BE2C (cell line): ENCODE data around the gene SORD.

Source experiments
- DNase-seq: peaks from one replicate; pipeline ENCODE4 v3.0.0-alpha.2; 2020
- H3K27me3 ChIP-seq: fragments of 250-450 bp; sonication (Bioruptor Pico); 2 replicates; pipeline ENCODE4 v1.5.1; 2020; ENCODE audit warnings: mild to moderate bottlenecking
- H3K36me3 ChIP-seq: fragments of 250-450 bp; sonication (Bioruptor Pico); 2 replicates; pipeline ENCODE4 v1.5.1; 2020; ENCODE audit warnings: mild to moderate bottlenecking
- H3K4me1 ChIP-seq: fragments of 250-450 bp; sonication (Bioruptor Pico); 2 replicates; pipeline ENCODE4 v1.5.1; 2020
- H3K4me3 ChIP-seq: 2 replicates; pipeline ENCODE4 v1.5.1; 2011; ENCODE audit warnings: low read depth, low read length
- H3K9me3 ChIP-seq: fragments of 250-450 bp; sonication (Bioruptor Pico); 2 replicates; pipeline ENCODE4 v1.5.1; 2020
- CTCF ChIP-seq: IDR thresholded peaks from 2 replicates; pipeline ENCODE4 v1.5.1; 2012; ENCODE audit warnings: mild to moderate bottlenecking, low read depth, low read length

SORD gene

GRCh38 chr15:45083223-45083622, 60.2 kb downstream of the SORD start:
- TF ChIP-seq CTCF, result no peak
- Histone ChIP-seq H3K27me3 (no peaks in the 10 kb centered on the region), H3K4me3 (no peak overlapping the region), H3K4me1 (peaks cover 18% of the 10 kb centered on the region), H3K36me3 (no peaks in the 10 kb centered on the region), H3K9me3 (no peaks in the 10 kb centered on the region)
- DNase-seq, result no peak

GRCh38 chr15:45084163-45084562, 61.2 kb downstream of the SORD start:
- no peak for DNase-seq
- H3K4me3 ChIP-seq, result no peak overlapping the region
- H3K36me3 ChIP-seq, result no peaks in the 10 kb centered on the region
- no peaks in the 10 kb centered on the region for H3K27me3 ChIP-seq
- H3K9me3 ChIP-seq, result no peaks in the 10 kb centered on the region
- TF ChIP-seq CTCF, result no peak
- peaks cover 26% of the 10 kb centered on the region for H3K4me1 ChIP-seq

GRCh38 chr15:45087513-45087912, 64.5 kb downstream of the SORD start:
- no peak overlapping the region for H3K4me3 ChIP-seq
- no peaks in the 10 kb centered on the region for H3K36me3 ChIP-seq
- H3K9me3 ChIP-seq, result no peaks in the 10 kb centered on the region
- H3K27me3 ChIP-seq, result no peaks in the 10 kb centered on the region
- no peak for DNase-seq
- peak; percentile 44 for TF ChIP-seq CTCF
- H3K4me1 ChIP-seq, result peaks cover 23% of the 10 kb centered on the region

- H3K9me3 ChIP-seq, result no peaks in the 10 kb centered on the region
- peaks cover 23% of the 10 kb centered on the region for H3K4me1 ChIP-seq
- no peaks in the 10 kb centered on the region for H3K27me3 ChIP-seq
- H3K36me3 ChIP-seq, result no peaks in the 10 kb centered on the region
- peak; percentile 60 for DNase-seq
- TF ChIP-seq CTCF, result no peak
- H3K4me3 ChIP-seq, result no peak overlapping the region
These were observed 66.1 kb downstream of the SORD start for GRCh38 chr15:45088801-45089711.

GRCh38 chr15:45089712-45090373, 66.8 kb downstream of the SORD start:
- Histone ChIP-seq H3K4me3 (no peak overlapping the region), H3K4me1 (peaks cover 21% of the 10 kb centered on the region), H3K27me3 (no peaks in the 10 kb centered on the region), H3K36me3 (no peaks in the 10 kb centered on the region), H3K9me3 (no peaks in the 10 kb centered on the region)
- no peak for DNase-seq
- no peak for TF ChIP-seq CTCF

GRCh38 chr15:45091161-45091560, 68.2 kb downstream of the SORD start:
- Histone ChIP-seq H3K4me3 (no peak overlapping the region), H3K27me3 (no peaks in the 10 kb centered on the region), H3K36me3 (no peaks in the 10 kb centered on the region), H3K9me3 (no peaks in the 10 kb centered on the region), H3K4me1 (peaks cover 21% of the 10 kb centered on the region)
- no peak for TF ChIP-seq CTCF
- DNase-seq, result no peak
